Posterior cingulate gyrus (tissue), 11 donors: ENCODE data around the gene DYNLT2.
A peak's percentile ranks its signal among the peaks of the same experiment; 100 is the strongest.

Experiments used
- DNase-seq, 10 donors: peaks; one replicate each; pipeline versions ENCODE4 v3.0.0 to v3.0.0-alpha.2; 2020 to 2021; ENCODE audit warnings: mixed read lengths in 3 of 10
- intact Hi-C: fragments of 100-400 bp; cut with DNase I; formaldehyde crosslinking; loops from one replicate; pipeline ENCODE4 v1.15.1; 2023

The DYNLT2 gene

DNA sequence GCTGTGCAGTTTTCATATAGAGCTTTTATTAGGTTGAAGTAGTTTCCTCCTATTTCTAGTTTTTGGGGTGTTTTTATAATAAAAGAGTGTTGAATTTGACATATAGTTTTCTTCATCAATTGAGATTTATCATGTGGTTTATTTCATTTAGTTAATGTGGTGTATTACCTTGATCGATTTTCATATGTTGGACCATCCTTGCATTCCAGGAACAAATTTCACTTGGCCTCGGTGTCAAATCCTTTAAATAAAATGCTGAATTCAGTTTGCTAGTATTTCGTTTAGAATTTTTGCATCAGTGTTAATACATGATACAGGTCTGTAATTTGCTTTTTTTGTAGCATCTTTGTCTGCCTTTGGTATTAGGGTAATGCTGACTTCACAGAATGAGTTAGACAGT is 6.0 kb downstream of the DYNLT2 start:
- intact Hi-C loops: no loop called here
- no peak for DNase-seq

- intact Hi-C loops: no loop called here
- DNase-seq: no peak
These were observed 10.0 kb downstream of the DYNLT2 start for GRCh38 chr6:169741344-169741743.

DNA sequence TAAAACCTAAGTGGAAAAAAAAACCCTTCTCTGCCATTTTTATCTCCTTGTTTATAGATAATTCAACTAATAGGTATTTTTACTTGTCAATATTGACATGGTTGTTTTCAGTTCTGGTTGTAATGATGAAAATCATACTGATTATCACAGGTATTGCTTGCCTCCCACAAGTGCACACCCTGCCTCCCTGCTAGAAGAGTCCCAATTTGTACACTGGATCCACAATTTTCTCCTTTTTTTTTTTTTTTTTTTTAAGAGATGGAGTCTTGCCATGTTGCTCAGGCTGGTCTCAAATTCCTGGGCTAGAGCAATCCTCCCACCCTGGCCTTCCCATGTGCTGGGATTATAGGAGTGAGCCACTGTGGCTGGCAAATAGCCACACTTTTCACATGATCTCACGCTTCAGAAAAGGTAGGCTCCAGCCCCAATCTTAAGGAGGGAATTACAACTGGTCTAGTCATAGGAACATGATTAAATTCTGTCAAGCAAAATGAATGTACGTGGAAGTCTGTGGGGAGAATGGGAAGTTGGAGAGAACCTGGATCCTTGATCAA is 12.3 kb downstream of the DYNLT2 start:
- intact Hi-C loops: no loop called here
- no peak for DNase-seq

DNA sequence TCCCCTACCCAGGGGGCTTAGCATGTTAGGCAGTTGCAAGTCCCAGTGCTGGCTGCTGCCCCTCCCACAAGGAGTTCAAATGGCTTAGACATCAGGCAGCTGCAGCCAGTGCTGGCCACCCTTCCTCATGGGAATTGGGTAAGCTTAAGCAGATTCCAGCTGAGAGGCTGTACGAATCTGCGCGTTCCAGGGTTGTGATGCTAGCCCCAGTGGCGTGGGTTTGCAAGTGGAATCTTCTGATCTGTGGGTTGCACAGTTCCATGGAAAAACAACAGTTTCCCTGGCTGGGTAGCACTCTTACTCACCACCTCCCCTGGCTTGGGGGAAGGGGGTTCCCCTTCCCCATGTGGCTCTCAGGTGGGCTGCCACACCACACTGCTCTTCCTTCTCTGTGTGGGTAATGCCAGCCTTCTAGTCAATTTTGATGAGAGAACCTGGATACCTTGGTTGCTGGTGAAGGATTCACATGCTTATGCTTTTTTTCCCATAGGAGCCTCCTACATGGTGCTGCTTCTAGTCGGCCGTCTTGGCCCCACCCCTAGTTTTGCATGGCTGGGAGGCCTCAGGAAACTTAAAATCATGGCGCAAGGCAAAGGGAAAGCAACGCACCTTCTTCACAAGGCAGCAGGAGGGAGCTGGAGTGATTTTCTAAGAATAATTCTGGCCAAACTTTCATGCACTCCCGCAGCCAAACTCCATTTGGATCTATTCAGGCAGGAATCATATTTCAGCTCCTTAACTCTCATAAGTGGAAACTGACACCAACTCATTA is 13.0 kb downstream of the DYNLT2 start:
- DNase-seq: no peak
- intact Hi-C loops: no loop called here

DNA sequence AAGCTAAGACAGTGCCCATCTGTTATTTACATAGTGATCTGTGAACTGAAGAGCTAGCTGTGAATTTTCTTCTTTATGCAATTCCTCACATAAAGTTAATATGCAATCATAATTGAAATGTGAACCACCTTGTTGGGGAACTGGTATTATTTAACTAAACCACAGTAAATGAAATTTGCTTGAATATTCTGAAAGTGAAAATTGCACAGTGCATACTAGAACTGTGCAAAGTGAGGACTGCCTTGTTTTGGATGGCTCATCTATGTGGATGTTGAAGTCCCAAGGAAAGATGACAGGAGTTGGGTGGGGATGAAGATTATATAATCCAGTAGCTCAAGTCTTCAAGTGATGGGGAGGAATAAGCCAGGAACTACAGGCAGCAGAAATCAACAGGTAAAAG is 21.4 kb downstream of the DYNLT2 start:
- intact Hi-C loops: no loop called here
- no peak for DNase-seq

DNA sequence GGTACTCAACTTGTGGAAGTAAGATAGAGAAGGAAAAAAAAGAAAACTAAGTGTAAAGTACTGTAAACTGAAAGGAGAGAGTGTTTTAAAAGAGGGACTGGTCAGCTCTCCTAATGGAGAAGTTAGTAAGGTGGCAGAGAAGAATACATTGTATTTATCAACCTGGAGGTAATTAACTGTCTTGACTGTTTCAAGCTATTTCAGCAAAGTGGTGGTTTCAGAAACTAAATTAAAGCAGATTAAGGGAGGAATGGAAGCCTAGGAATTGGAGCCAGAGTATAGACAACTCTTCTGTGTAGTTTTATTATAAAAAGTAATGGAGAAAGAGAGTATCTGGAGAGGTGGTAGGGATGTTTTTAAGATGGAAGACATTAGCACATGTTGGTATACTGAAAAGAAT is 24.4 kb downstream of the DYNLT2 start:
- intact Hi-C loops: no loop called here
- DNase-seq: no peak

DNA sequence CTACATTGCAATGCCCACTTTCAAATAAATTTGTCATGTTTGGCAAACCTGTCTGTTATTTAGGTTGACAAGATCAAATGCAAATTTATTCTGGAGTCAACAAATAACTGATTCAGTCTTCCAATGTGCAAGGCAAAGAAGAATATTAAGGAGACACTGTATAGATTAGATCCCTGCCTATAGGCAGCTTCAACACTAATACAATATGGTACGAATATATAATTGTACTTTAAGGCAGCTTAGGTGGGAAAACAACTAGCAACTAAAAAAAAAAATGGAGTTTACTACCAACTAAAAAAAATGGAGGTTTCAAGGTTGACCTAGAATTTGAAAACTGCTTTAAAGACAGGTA is 25.3 kb downstream of the DYNLT2 start:
- intact Hi-C loops: no loop called here

DNA sequence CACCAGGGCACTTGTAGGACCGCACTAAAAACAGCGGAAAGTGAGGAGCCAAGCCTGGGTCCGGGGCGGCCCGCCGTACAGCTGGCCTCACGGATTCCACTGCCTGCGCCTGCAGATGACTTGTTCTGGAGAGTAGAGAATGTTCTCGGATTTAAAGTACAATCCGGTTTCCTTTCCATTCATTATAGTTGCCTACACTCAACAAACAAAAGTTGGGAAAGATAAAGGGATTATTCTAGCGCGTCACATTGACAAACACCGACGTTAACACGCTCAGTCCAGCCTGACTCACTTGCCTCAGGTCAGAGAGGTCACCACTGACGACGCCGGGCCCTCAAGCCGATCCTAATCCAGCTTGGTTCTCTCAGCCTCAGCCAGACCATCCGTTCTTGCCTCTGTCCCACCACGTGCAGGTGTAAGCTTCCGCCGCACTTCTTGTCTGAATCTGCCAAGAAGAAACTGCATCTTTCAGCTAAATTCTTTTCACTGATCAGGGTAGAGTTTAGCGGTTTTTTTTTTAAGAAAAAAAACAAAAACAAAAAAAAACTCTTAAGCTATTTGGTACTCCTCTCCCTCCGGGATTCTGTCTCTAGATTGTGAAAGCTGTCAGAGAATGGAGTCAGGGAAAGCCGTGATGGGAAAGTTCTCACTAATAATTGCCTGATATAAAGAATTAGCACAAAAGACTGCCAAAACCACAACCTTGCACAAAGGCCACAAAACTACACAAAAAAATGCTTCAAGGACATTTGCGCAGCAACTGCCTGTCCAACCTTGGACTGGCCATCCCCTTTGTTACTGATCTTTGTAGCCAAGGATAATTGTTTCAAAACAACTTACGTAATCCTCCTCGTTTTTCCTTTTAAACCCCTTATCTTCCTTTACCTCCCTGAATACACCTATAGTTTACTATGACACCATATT is 26.0 kb downstream of the DYNLT2 start:
- intact Hi-C loops: no loop called here

More for the DNA sequence above, 25.3 kb downstream of the DYNLT2 start:
- no peak for DNase-seq

DNA sequence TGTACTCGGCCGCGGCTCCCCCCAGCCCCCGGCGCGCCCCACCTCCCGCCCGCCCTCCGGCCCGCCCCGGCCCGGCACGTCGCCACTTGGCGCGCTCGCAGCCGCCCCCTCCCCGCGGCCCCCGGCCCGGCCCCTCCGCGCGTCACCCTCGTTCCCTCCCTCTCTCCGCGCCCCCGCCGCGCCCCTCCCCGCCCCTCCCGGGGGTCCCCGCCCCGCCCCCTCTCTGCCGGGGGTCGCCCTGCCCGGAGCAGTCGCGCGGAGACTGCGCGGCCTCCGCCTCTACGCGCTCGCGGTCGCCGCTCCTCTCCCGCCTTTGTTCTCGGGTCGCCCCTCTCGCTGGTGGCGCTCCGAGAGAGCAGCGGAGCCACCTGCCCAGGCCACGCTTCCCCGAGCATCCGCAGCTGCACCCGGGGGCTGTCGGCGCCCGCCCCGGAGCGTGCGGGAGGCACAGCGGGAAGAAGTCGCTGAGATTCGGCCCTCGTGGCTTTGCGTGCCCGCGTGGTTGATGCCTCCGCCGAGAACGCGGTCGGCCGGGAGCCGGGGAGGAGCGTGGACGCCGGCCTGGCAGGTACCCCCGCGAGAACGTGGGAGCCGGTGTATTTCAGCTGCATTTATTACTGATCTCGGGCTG is 26.8 kb downstream of the DYNLT2 start, which contains the start of gene PHF10:
PHF10 (minus strand) TSS at position 7 of the 631 bp plus-strand sequence. CDS start 569 bp downstream, outside the sequence.
- intact Hi-C loops: loop anchor here (1.0 kb wide), 1 partner anchor 27 kb away; the partner anchor contains the start of genes DYNLT2 and ERMARD
- peak; percentile 40 to 93 (median 64) for DNase-seq

More for the DNA sequence above, 26.0 kb downstream of the DYNLT2 start:
- peak in 7 of 10 donors; percentile 18 to 85 (median 37) for DNase-seq

GRCh38 chr6:169723991-169724493 is 27.3 kb downstream of the DYNLT2 start:
- peak in 6 of 10 donors; percentile 12 to 89 (median 40) for DNase-seq
- intact Hi-C loops: loop anchor here (1.0 kb wide), 1 partner anchor 27 kb away; the partner anchor contains the start of genes DYNLT2 and ERMARD

- peak; percentile 57 to 95 (median 74) for DNase-seq
- intact Hi-C loops: no loop called here
These were observed 28.0 kb downstream of the DYNLT2 start for GRCh38 chr6:169723200-169723909.

GRCh38 chr6:169722362-169723199 is 28.8 kb downstream of the DYNLT2 start:
- intact Hi-C loops: no loop called here
- peak in 8 of 10 donors; percentile 20 to 90 (median 34) for DNase-seq

- intact Hi-C loops: no loop called here
- no peak for DNase-seq
These were observed 31.0 kb downstream of the DYNLT2 start for GRCh38 chr6:169720207-169720855.

DNA sequence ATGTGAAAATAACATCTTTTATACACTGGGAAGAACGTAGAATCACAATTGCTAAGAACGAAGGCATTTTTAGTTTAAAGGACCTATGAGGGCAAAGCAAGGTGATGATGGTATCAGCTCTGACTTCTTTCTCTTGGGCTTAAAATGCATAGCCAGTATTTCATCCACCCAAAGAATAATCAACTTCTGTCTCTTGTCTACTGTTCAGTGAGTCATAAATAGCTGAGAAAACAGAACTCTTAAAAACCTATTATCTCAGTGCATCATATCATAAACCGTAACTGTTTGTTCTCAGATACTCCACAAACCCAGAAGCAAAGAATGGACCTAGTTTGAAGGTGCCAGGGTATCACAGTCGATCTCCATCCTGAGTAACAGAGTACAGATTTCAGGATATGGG is 32.3 kb downstream of the DYNLT2 start:
- DNase-seq: no peak
- intact Hi-C loops: no loop called here

GRCh38 chr6:169714595-169714994 is 36.8 kb downstream of the DYNLT2 start:
- intact Hi-C loops: no loop called here
- DNase-seq: no peak

DNA sequence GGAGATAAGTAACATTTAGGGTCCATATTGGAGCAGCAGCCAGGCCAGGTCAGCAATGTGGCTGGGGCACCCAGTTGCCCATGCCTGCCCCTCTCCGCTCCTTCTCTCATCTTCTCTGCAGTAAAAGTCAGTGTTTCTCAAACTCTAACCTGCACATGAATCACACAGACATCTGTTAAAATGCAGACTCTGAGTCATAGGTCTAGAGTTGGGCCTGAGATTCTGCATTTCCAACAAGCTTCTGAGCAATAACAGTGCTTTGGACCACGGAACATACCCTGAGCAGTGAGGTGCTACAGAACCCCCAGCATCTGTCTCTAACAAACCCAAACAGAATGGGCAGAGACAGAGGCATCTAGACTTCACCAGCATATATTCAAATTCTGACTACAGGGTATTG is 37.2 kb downstream of the DYNLT2 start:
- intact Hi-C loops: no loop called here
- DNase-seq: no peak

- intact Hi-C loops: no loop called here
- no peak for DNase-seq
These were observed 41.4 kb downstream of the DYNLT2 start for GRCh38 chr6:169710009-169710408.

DNA sequence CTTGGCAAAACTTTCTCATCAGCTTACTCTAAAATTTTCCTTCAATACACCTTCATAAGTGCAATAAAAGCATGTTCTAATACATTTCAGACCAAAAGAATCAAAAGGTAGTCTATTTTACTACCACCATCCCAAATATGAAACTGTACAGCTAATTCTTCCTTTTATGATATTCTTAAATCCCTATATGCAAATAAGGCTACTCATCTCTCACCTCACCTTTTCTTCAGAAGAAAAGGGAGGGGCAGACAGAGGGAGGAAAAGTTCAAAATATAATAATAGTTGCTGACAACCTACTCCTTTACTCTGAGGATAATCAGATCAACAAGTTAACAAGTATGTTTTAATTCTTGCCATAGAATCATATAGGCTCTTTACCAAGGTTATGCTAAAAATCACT is 42.1 kb downstream of the DYNLT2 start:
- DNase-seq: no peak
- intact Hi-C loops: no loop called here
